HG03565 (cell line): ENCODE data around the gene ZNF487.
A peak's percentile ranks its signal among the peaks of the same experiment; 100 is the strongest.
"Not testable (repeated sequence)": the region's sequence is repeated elsewhere in the genome, so short reads cannot be mapped to it uniquely, and the experiment has no call there.

ENCODE experiments used
- ATAC-seq: cut with Tn5 transposase; IDR thresholded peaks from one replicate; pipeline ENCODE4 v1.9.1; 2021; ENCODE audit warnings: mild to moderate bottlenecking, moderate library complexity; ENCODE audit not compliant: unreplicated experiment

Gene ZNF487

GRCh38 chr10:43430926-43431663 lies 5.8 kb upstream of the ZNF487 start:
- ATAC-seq = no peak

GRCh38 chr10:43437141-43437870 lies 395 bp downstream of the ZNF487 start:
- ATAC-seq = no peak

GRCh38 chr10:43440463-43441134 lies 3.7 kb downstream of the ZNF487 start:
- no peak for ATAC-seq

- no peak for ATAC-seq
Measured at GRCh38 chr10:43444323-43444722, 7.4 kb downstream of the ZNF487 start.

GRCh38 chr10:43444897-43445466 lies 8.1 kb downstream of the ZNF487 start:
- ATAC-seq = no peak

- not testable (repeated sequence) for ATAC-seq
Measured at GRCh38 chr10:43446219-43447017, 9.5 kb downstream of the ZNF487 start.

- ATAC-seq = no peak
Measured at GRCh38 chr10:43448742-43449141, 11.8 kb downstream of the ZNF487 start.

- ATAC-seq = no peak
Measured at GRCh38 chr10:43452356-43452914, 15.5 kb downstream of the ZNF487 start.

GRCh38 chr10:43453266-43453831 lies 16.4 kb downstream of the ZNF487 start:
- peak; percentile 33 for ATAC-seq

GRCh38 chr10:43454025-43454424 lies 17.1 kb downstream of the ZNF487 start:
- ATAC-seq = not testable (repeated sequence)

- not testable (repeated sequence) for ATAC-seq
Measured at GRCh38 chr10:43456561-43456960, 19.6 kb downstream of the ZNF487 start.

GRCh38 chr10:43458227-43458626 lies 21.3 kb downstream of the ZNF487 start:
- no peak for ATAC-seq

- ATAC-seq = no peak
Measured at GRCh38 chr10:43461950-43462349, 25.0 kb downstream of the ZNF487 start.

GRCh38 chr10:43465086-43465735 lies 28.3 kb downstream of the ZNF487 start:
- ATAC-seq = not testable (repeated sequence)

GRCh38 chr10:43465736-43466120 lies 28.8 kb downstream of the ZNF487 start:
- ATAC-seq = not testable (repeated sequence)

GRCh38 chr10:43471146-43471545 lies 34.2 kb downstream of the ZNF487 start:
- no peak for ATAC-seq

- no peak for ATAC-seq
Measured at GRCh38 chr10:43471935-43472720, 35.2 kb downstream of the ZNF487 start.

GRCh38 chr10:43479275-43479674 lies 42.4 kb downstream of the ZNF487 start:
- ATAC-seq = no peak
